ENCODE results near the gene SNIP1. TPM values are rescaled to one million over a fixed set of nuclear protein-coding genes. Genes with fewer than 3 reads are reported as not detected.
"Not testable (repeated sequence)": the region's sequence is repeated elsewhere in the genome, so short reads cannot be mapped to it uniquely, and the experiment has no call there.

SNIP1 gene
- total RNA-seq, 2 donors from 2014 or later = 13.0 to 17.0 TPM

GRCh38 chr1:37560401-37561132 is 6.5 kb upstream of the SNIP1 start:
- no peaks in the 10 kb centered on the region for H3K9me3 ChIP-seq
- H3K36me3 ChIP-seq = peaks cover 6% of the 10 kb centered on the region
- H3K27ac ChIP-seq = no peak overlapping the region
- H3K4me1 ChIP-seq = peaks cover 3% of the 10 kb centered on the region
- no peak overlapping the region for H3K9ac ChIP-seq (ENCODE audit: low read depth in 2 of 2, low read length in 2 of 2)
- TF ChIP-seq CTCF (IDR thresholded peaks at IDR 0.05) = no peak
- no peaks in the 10 kb centered on the region for H3K27me3 ChIP-seq
- intact Hi-C loops (cut with DNase I) = no loop called here
- no peak overlapping the region for H3K4me3 ChIP-seq
- no peak for DNase-seq

GRCh38 chr1:37559957-37560379 is 5.9 kb upstream of the SNIP1 start:
- not testable (repeated sequence) for H3K27ac ChIP-seq; DNase-seq; H3K27me3 ChIP-seq; H3K4me3 ChIP-seq; H3K9me3 ChIP-seq; H3K9ac ChIP-seq (ENCODE audit: low read depth in 2 of 2, low read length in 2 of 2); H3K4me1 ChIP-seq; H3K36me3 ChIP-seq
- intact Hi-C loops (cut with DNase I) = loop anchor here (5.0 kb wide), 2 partner anchors 37 to 122 kb away; partner anchors contain the start of gene GNL2

GRCh38 chr1:37559080-37559479 is 5.0 kb upstream of the SNIP1 start:
- Histone ChIP-seq H3K4me3 (no peak overlapping the region), H3K27me3 (no peaks in the 10 kb centered on the region), H3K4me1 (no peaks in the 10 kb centered on the region), H3K9me3 (no peaks in the 10 kb centered on the region), H3K27ac (no peak overlapping the region), H3K9ac (ENCODE audit: low read depth in 2 of 2, low read length in 2 of 2) (no peak overlapping the region), H3K36me3 (no peaks in the 10 kb centered on the region)
- intact Hi-C loops (cut with DNase I) = loop anchor here (5.0 kb wide), 2 partner anchors 38 to 123 kb away; partner anchors contain the start of gene GNL2
- DNase-seq = no peak
- TF ChIP-seq CTCF (IDR thresholded peaks at IDR 0.05) = no peak

- intact Hi-C loops (cut with DNase I) = loop anchor here (5.0 kb wide), 2 partner anchors 39 to 124 kb away; partner anchors contain the start of gene GNL2
- TF ChIP-seq CTCF (IDR thresholded peaks at IDR 0.05) = no peak
- no peak overlapping the region for H3K9ac ChIP-seq (ENCODE audit: low read depth in 2 of 2, low read length in 2 of 2)
- no peak overlapping the region for H3K27ac ChIP-seq
- no peaks in the 10 kb centered on the region for H3K36me3 ChIP-seq
- H3K9me3 ChIP-seq = no peaks in the 10 kb centered on the region
- no peak overlapping the region for H3K4me3 ChIP-seq
- no peaks in the 10 kb centered on the region for H3K27me3 ChIP-seq
- no peak for DNase-seq
- H3K4me1 ChIP-seq = no peaks in the 10 kb centered on the region
Observed at GRCh38 chr1:37558411-37558810, 4.3 kb upstream of the SNIP1 start.

GRCh38 chr1:37557402-37557801 is 3.3 kb upstream of the SNIP1 start:
- no peak for TF ChIP-seq CTCF (IDR thresholded peaks at IDR 0.05)
- H3K9ac ChIP-seq (ENCODE audit: low read depth in 2 of 2, low read length in 2 of 2) = no peak overlapping the region
- no peaks in the 10 kb centered on the region for H3K27me3 ChIP-seq
- no peak overlapping the region for H3K4me3 ChIP-seq
- no peaks in the 10 kb centered on the region for H3K36me3 ChIP-seq
- H3K9me3 ChIP-seq = no peaks in the 10 kb centered on the region
- no peak for DNase-seq
- H3K4me1 ChIP-seq = peaks cover 5% of the 10 kb centered on the region
- no peak overlapping the region for H3K27ac ChIP-seq
- intact Hi-C loops (cut with DNase I) = loop anchor here (5.0 kb wide), 2 partner anchors 40 to 125 kb away; partner anchors contain the start of gene GNL2

GRCh38 chr1:37556712-37557196 is 2.7 kb upstream of the SNIP1 start, which contains the start of gene DNALI1:
DNALI1 (plus strand) TSS chr1:37556940; CDS start chr1:37556995, 55 bp downstream.
- Histone ChIP-seq H3K4me3 (no peak within 1 kb of the TSS), H3K9me3 (no peaks in the 10 kb centered on the region), H3K27ac (no peak within 1 kb of the TSS), H3K27me3 (no peaks in the 10 kb centered on the region), H3K9ac (ENCODE audit: low read depth in 2 of 2, low read length in 2 of 2) (peak within 1 kb of the TSS; percentile 1 to 9), H3K4me1 (peaks cover 5% of the 10 kb centered on the region), H3K36me3 (no peaks in the 10 kb centered on the region)
- TF ChIP-seq CTCF (IDR thresholded peaks at IDR 0.05) = no peak
- peak; percentile 85 for DNase-seq
- intact Hi-C loops (cut with DNase I) = loop anchor here (5.0 kb wide), 2 partner anchors 41 to 126 kb away; partner anchors contain the start of gene GNL2
